Suprapubic skin (tissue), 4 donors: ENCODE results near the gene FLT3LG. TPM values are rescaled to one million over a fixed set of nuclear protein-coding genes. Genes with fewer than 3 reads are reported as not detected.

Experiments used
- DNase-seq, 2 donors: peaks; one replicate each; pipeline ENCODE4 v3.0.0-alpha.2; 2019; ENCODE audit warnings: low spot score in 2 of 2
- H3K27ac ChIP-seq: fragments of 200-600 bp; sonication (generic); one replicate; pipeline ENCODE4 v1.5.1; 2019
- H3K27me3 ChIP-seq: fragments of 200-600 bp; sonication (generic); one replicate; pipeline ENCODE4 v1.5.1; 2019
- H3K36me3 ChIP-seq: fragments of 200-600 bp; sonication (generic); one replicate; pipeline ENCODE4 v1.5.1; 2019
- H3K4me1 ChIP-seq: fragments of 200-600 bp; sonication (generic); one replicate; pipeline ENCODE4 v1.5.1; 2019
- H3K4me3 ChIP-seq: fragments of 200-600 bp; sonication (generic); one replicate; pipeline ENCODE4 v1.5.1; 2019; ENCODE audit warnings: mild to moderate bottlenecking
- H3K9me3 ChIP-seq: fragments of 200-600 bp; sonication (generic); one replicate; pipeline ENCODE4 v1.5.1; 2019
- CTCF ChIP-seq, 2 donors: fragments of 200-600 bp in 1 of 2; fragments of 450-650 bp in 1 of 2; sonication (generic) in 1 of 2; IDR thresholded peaks; one replicate each; pipeline ENCODE4 v1.5.1; 2016 to 2019; ENCODE audit warnings: antibody characterized with exemption in 2 of 2, mild to moderate bottlenecking in 1 of 2, moderate library complexity in 1 of 2
- EP300 ChIP-seq: sonication (generic); formaldehyde crosslinking; IDR thresholded peaks from one replicate; pipeline ENCODE4 v1.6.1; 2017; ENCODE audit warnings: antibody characterized with exemption
- POLR2A ChIP-seq, 2 donors: fragments of 450-650 bp; IDR thresholded peaks; one replicate each; pipeline ENCODE4 v1.6.1; 2017; ENCODE audit warnings: antibody characterized with exemption in 2 of 2, mild to moderate bottlenecking in 2 of 2, moderate library complexity in 2 of 2
- POLR2AphosphoS5 ChIP-seq, 3 donors: sonication (generic); formaldehyde crosslinking; IDR thresholded peaks; one replicate each; pipeline ENCODE4 v1.6.1; 2017; ENCODE audit warnings: antibody characterized with exemption in 3 of 3
- WGBS: methylation state at CpG from one replicate; pipeline ENCODE4 v1.1.5; 2018; 5-methylcytosine and 5-hydroxymethylcytosine counted together
- total RNA-seq, 4 donors: library from RNA; depleted of rRNA; stranded (reverse); fragments of >200 nt; gene quantifications; one replicate each; pipeline ENCODE4 v1.1.0, GENCODE V29; 2016

The FLT3LG gene
- total RNA-seq, 4 donors from 2014 or later: 1.2 to 4.9 (median 4.4) TPM

GRCh38 chr19:49492573-49493405, 18.8 kb downstream of the FLT3LG start:
- WGBS: 70% methylated on average over 12 of the region's 12 CpGs
- Histone ChIP-seq H3K4me3 (no peak overlapping the region), H3K27ac (no peak overlapping the region), H3K36me3 (peaks cover 44% of the 10 kb centered on the region), H3K27me3 (no peaks in the 10 kb centered on the region), H3K9me3 (no peaks in the 10 kb centered on the region), H3K4me1 (peaks cover 43% of the 10 kb centered on the region)
- TF ChIP-seq POLR2A (IDR thresholded peaks at IDR 0.05): no peak
- no peak for TF ChIP-seq EP300
- TF ChIP-seq POLR2AphosphoS5 (IDR thresholded peaks at IDR 0.05): no peak
- TF ChIP-seq CTCF (IDR thresholded peaks at IDR 0.05): no peak
- DNase-seq: no peak

- Histone ChIP-seq H3K9me3 (no peaks in the 10 kb centered on the region), H3K27ac (peak overlapping the region; percentile 95), H3K4me1 (peaks cover 52% of the 10 kb centered on the region), H3K27me3 (no peaks in the 10 kb centered on the region), H3K36me3 (peaks cover 42% of the 10 kb centered on the region), H3K4me3 (peak overlapping the region; percentile 75)
- 0% methylated on average over 11 of the region's 11 CpGs for WGBS
- DNase-seq: no peak
- TF ChIP-seq CTCF (IDR thresholded peaks at IDR 0.05): no peak
- no peak for TF ChIP-seq POLR2AphosphoS5 (IDR thresholded peaks at IDR 0.05)
- no peak for TF ChIP-seq EP300
- no peak for TF ChIP-seq POLR2A (IDR thresholded peaks at IDR 0.05)
Measured at GRCh38 chr19:49496574-49497008, 22.6 kb downstream of the FLT3LG start.

- TF ChIP-seq EP300: no peak
- TF ChIP-seq CTCF (IDR thresholded peaks at IDR 0.05): no peak
- TF ChIP-seq POLR2A (IDR thresholded peaks at IDR 0.05): no peak
- no peak for TF ChIP-seq POLR2AphosphoS5 (IDR thresholded peaks at IDR 0.05)
- Histone ChIP-seq H3K36me3 (peaks cover 36% of the 10 kb centered on the region), H3K27me3 (no peaks in the 10 kb centered on the region), H3K4me1 (peaks cover 53% of the 10 kb centered on the region), H3K27ac (peak overlapping the region; percentile 95), H3K4me3 (peak overlapping the region; percentile 75), H3K9me3 (no peaks in the 10 kb centered on the region)
- 18% methylated on average over 14 of the region's 22 CpGs for WGBS
- peak; percentile 84 to 88 for DNase-seq
Measured at GRCh38 chr19:49497047-49497788, 23.2 kb downstream of the FLT3LG start.

- Histone ChIP-seq H3K27ac (no peak overlapping the region), H3K4me1 (peaks cover 53% of the 10 kb centered on the region), H3K4me3 (peak overlapping the region; percentile 75), H3K27me3 (no peaks in the 10 kb centered on the region), H3K36me3 (peaks cover 30% of the 10 kb centered on the region), H3K9me3 (no peaks in the 10 kb centered on the region)
- no peak for DNase-seq
- TF ChIP-seq POLR2AphosphoS5 (IDR thresholded peaks at IDR 0.05): no peak
- no peak for TF ChIP-seq POLR2A (IDR thresholded peaks at IDR 0.05)
- no peak for TF ChIP-seq CTCF (IDR thresholded peaks at IDR 0.05)
- no peak for TF ChIP-seq EP300
- WGBS: 73% methylated on average over 12 of the region's 12 CpGs
Measured at GRCh38 chr19:49497789-49498103, 23.7 kb downstream of the FLT3LG start.

GRCh38 chr19:49498475-49498874, 24.5 kb downstream of the FLT3LG start:
- Histone ChIP-seq H3K36me3 (peaks cover 28% of the 10 kb centered on the region), H3K27ac (no peak overlapping the region), H3K4me3 (peak overlapping the region; percentile 32), H3K4me1 (peaks cover 58% of the 10 kb centered on the region), H3K27me3 (no peaks in the 10 kb centered on the region), H3K9me3 (no peaks in the 10 kb centered on the region)
- TF ChIP-seq POLR2AphosphoS5 (IDR thresholded peaks at IDR 0.05) (no peak), POLR2A (IDR thresholded peaks at IDR 0.05) (no peak), CTCF (IDR thresholded peaks at IDR 0.05) (no peak), EP300 (no peak)
- no peak for DNase-seq
- 78% methylated on average over 7 of the region's 7 CpGs for WGBS
